WTC11 (cell line): ENCODE results near the gene ACACA.

ENCODE experiments used
- KAT7 ChIP-seq: sonication (generic); formaldehyde crosslinking; IDR thresholded peaks from 2 replicates; pipeline ENCODE4 v1.8.1; 2023; ENCODE audit warnings: missing genetic modification reagents, mild to moderate bottlenecking, borderline replicate concordance
- NR1H2 ChIP-seq: sonication (generic); formaldehyde crosslinking; IDR thresholded peaks from 2 replicates; pipeline ENCODE4 v1.9.0; 2021; ENCODE audit warnings: mild to moderate bottlenecking, moderate library complexity, missing genetic modification reagents
- SP1 ChIP-seq: sonication (generic); formaldehyde crosslinking; conservative IDR thresholded peaks from 2 replicates; pipeline ENCODE4 v1.8.1; 2022; ENCODE audit warnings: missing genetic modification reagents
- TCF7 ChIP-seq: sonication (generic); formaldehyde crosslinking; IDR thresholded peaks from 2 replicates; pipeline ENCODE4 v1.8.0; 2022; ENCODE audit warnings: mild to moderate bottlenecking, low read depth, missing genetic modification reagents, moderate library complexity
- TF ChIP-seq, protein P1 (sequence below): fragments of 200-600 bp; IDR thresholded peaks from 2 replicates; pipeline ENCODE4 v1.8.0; 2022; ENCODE audit warnings: antibody characterized with exemption
- TF ChIP-seq, protein P2 (sequence below): sonication (generic); formaldehyde crosslinking; conservative IDR thresholded peaks from 2 replicates; pipeline ENCODE4 v1.8.1; 2022; ENCODE audit warnings: mild to moderate bottlenecking, missing genetic modification reagents
- TF ChIP-seq, protein P3 (sequence below): fragments of 250-450 bp; sonication (Bioruptor Pico); IDR thresholded peaks from 2 replicates; pipeline ENCODE4 v1.9.0; 2021; ENCODE audit warnings: mild to moderate bottlenecking
- TF ChIP-seq, protein P4 (sequence below): sonication (generic); formaldehyde crosslinking; IDR thresholded peaks from 2 replicates; pipeline ENCODE4 v1.8.1; 2022; ENCODE audit warnings: missing genetic modification reagents, borderline replicate concordance

DNA sequence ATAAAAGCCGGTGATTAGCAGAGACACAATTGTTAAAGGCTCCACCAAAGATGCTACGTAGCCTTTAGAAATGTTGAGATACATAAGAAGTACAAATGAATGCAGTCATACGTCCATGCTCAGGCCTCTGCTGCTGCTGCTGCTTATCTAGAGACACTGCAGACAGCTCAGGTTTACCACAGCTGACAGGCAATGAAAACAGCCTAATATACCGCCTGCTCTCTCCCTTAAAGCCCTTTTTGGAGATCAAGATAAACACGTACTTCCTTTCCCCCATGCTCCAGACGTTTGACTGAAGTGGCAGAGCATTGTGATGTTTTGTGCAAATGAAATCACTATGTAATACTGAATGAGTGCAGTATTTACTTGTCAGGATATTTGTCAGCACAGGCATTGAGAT, 272.6 kb downstream of the ACACA start:
- TF ChIP-seq, protein P1, sequence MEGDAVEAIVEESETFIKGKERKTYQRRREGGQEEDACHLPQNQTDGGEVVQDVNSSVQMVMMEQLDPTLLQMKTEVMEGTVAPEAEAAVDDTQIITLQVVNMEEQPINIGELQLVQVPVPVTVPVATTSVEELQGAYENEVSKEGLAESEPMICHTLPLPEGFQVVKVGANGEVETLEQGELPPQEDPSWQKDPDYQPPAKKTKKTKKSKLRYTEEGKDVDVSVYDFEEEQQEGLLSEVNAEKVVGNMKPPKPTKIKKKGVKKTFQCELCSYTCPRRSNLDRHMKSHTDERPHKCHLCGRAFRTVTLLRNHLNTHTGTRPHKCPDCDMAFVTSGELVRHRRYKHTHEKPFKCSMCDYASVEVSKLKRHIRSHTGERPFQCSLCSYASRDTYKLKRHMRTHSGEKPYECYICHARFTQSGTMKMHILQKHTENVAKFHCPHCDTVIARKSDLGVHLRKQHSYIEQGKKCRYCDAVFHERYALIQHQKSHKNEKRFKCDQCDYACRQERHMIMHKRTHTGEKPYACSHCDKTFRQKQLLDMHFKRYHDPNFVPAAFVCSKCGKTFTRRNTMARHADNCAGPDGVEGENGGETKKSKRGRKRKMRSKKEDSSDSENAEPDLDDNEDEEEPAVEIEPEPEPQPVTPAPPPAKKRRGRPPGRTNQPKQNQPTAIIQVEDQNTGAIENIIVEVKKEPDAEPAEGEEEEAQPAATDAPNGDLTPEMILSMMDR: no peak
- TF ChIP-seq NR1H2 (CRISPR knock-in tag) (no peak), KAT7 (CRISPR knock-in tag) (no peak), SP1 (CRISPR knock-in tag) (no peak), TCF7 (CRISPR knock-in tag) (no peak)
- TF ChIP-seq, protein P2, sequence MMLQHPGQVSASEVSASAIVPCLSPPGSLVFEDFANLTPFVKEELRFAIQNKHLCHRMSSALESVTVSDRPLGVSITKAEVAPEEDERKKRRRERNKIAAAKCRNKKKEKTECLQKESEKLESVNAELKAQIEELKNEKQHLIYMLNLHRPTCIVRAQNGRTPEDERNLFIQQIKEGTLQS (CRISPR knock-in tag): no peak
- TF ChIP-seq, protein P3, sequence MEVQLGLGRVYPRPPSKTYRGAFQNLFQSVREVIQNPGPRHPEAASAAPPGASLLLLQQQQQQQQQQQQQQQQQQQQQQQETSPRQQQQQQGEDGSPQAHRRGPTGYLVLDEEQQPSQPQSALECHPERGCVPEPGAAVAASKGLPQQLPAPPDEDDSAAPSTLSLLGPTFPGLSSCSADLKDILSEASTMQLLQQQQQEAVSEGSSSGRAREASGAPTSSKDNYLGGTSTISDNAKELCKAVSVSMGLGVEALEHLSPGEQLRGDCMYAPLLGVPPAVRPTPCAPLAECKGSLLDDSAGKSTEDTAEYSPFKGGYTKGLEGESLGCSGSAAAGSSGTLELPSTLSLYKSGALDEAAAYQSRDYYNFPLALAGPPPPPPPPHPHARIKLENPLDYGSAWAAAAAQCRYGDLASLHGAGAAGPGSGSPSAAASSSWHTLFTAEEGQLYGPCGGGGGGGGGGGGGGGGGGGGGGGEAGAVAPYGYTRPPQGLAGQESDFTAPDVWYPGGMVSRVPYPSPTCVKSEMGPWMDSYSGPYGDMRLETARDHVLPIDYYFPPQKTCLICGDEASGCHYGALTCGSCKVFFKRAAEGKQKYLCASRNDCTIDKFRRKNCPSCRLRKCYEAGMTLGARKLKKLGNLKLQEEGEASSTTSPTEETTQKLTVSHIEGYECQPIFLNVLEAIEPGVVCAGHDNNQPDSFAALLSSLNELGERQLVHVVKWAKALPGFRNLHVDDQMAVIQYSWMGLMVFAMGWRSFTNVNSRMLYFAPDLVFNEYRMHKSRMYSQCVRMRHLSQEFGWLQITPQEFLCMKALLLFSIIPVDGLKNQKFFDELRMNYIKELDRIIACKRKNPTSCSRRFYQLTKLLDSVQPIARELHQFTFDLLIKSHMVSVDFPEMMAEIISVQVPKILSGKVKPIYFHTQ (CRISPR knock-in tag): no peak
- TF ChIP-seq, protein P4, sequence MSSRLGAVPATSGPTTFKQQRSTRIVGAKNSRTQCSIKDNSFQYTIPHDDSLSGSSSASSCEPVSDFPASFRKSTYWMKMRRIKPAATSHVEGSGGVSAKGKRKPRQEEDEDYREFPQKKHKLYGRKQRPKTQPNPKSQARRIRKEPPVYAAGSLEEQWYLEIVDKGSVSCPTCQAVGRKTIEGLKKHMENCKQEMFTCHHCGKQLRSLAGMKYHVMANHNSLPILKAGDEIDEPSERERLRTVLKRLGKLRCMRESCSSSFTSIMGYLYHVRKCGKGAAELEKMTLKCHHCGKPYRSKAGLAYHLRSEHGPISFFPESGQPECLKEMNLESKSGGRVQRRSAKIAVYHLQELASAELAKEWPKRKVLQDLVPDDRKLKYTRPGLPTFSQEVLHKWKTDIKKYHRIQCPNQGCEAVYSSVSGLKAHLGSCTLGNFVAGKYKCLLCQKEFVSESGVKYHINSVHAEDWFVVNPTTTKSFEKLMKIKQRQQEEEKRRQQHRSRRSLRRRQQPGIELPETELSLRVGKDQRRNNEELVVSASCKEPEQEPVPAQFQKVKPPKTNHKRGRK (CRISPR knock-in tag): no peak
